DOHH2 (cell line): ENCODE results near the gene MGMT.

Experiments used
- CTCF ChIP-seq: fragments of 200-600 bp; sonication (generic); IDR thresholded peaks from one replicate; pipeline ENCODE4 v1.5.1; 2014; ENCODE audit warnings: antibody characterized with exemption, mild to moderate bottlenecking, low read depth, low read length; ENCODE audit not compliant: poor library complexity, severe bottlenecking
- EZH2phosphoT487 ChIP-seq: fragments of 200-600 bp; sonication (generic); IDR thresholded peaks from 2 replicates; pipeline ENCODE4 v1.6.1; 2017; ENCODE audit warnings: borderline replicate concordance, mild to moderate bottlenecking, antibody characterized with exemption, low read length, moderate library complexity, mixed read lengths

- TF ChIP-seq CTCF (no peak), EZH2phosphoT487 (no peak)
Observed at GRCh38 chr10:129780901-129781795, 314.1 kb downstream of the MGMT start.
